Activated T-helper 17 cell treated with anti-CD3 and anti-CD28 coated beads, Interleukin-2, amount 50 U/mL, for 72 hours (primary cell): Measurements from ENCODE around the gene WWOX. TPM values are rescaled to one million over a fixed set of nuclear protein-coding genes. Genes with fewer than 3 reads are reported as not detected.

Experiments
- ATAC-seq: fragments of 150-1000 bp; cut with Tn5 transposase; replicated peaks from 2 replicates; pipeline ENCODE4 v1.10.0; 2021; ENCODE audit warnings: mild to moderate bottlenecking, moderate library complexity
- H3K27ac Mint-ChIP-seq: one replicate; pipeline ENCODE4 v1.8.0; 2022; ENCODE audit warnings: mixed read lengths
- H3K27me3 Mint-ChIP-seq: one replicate; pipeline ENCODE4 v1.8.0; 2022; ENCODE audit warnings: mixed read lengths
- H3K36me3 Mint-ChIP-seq: one replicate; pipeline ENCODE4 v1.8.0; 2022; ENCODE audit warnings: low read depth, mild to moderate bottlenecking, mixed read lengths
- H3K4me1 Mint-ChIP-seq: one replicate; pipeline ENCODE4 v1.8.0; 2022; ENCODE audit warnings: mixed read lengths
- H3K4me3 Mint-ChIP-seq: one replicate; pipeline ENCODE4 v1.8.0; 2022; ENCODE audit warnings: mild to moderate bottlenecking, mixed read lengths
- H3K9me3 Mint-ChIP-seq: one replicate; pipeline ENCODE4 v1.8.0; 2022; ENCODE audit warnings: mixed read lengths
- total RNA-seq, 2 donors: library from RNA; stranded (reverse); gene quantifications; one replicate each; pipeline ENCODE4 v1.2.3, GENCODE V29; 2022

The WWOX gene
- total RNA-seq, 2 donors from 2014 or later: 9.4 to 16.5 TPM

- H3K4me3 Mint-ChIP-seq: no peak overlapping the region
- ATAC-seq: no peak
- H3K4me1 Mint-ChIP-seq: no peaks in the 10 kb centered on the region
- no peaks in the 10 kb centered on the region for H3K36me3 Mint-ChIP-seq
- no peak overlapping the region for H3K27ac Mint-ChIP-seq
- no peaks in the 10 kb centered on the region for H3K27me3 Mint-ChIP-seq
- no peaks in the 10 kb centered on the region for H3K9me3 Mint-ChIP-seq
These were observed 1032.0 kb downstream of the WWOX start for GRCh38 chr16:79131321-79132075.

DNA sequence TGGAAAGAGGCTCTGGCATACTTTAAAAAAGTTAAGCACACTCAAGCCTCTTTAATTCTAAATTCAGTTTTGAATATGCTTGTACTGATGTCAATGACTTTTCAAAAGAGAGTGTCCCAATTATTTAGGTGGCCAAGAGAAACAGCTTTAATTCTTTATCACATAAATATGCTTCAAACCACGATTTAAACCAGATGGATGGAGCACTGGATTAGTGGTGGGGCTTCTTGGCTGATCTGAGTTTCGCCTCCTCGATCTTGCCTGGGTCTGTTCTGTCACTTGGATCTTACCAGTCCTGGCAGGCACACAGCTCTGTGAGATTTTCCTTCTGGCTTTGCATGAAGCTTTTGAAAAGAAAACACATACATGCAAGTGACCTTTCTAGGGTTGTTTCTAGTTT, 1033.2 kb downstream of the WWOX start:
- no peak for ATAC-seq
- Mint-ChIP-seq H3K9me3 (no peaks in the 10 kb centered on the region), H3K27ac (no peak overlapping the region), H3K36me3 (no peaks in the 10 kb centered on the region), H3K27me3 (no peaks in the 10 kb centered on the region), H3K4me3 (no peak overlapping the region), H3K4me1 (no peaks in the 10 kb centered on the region)

DNA sequence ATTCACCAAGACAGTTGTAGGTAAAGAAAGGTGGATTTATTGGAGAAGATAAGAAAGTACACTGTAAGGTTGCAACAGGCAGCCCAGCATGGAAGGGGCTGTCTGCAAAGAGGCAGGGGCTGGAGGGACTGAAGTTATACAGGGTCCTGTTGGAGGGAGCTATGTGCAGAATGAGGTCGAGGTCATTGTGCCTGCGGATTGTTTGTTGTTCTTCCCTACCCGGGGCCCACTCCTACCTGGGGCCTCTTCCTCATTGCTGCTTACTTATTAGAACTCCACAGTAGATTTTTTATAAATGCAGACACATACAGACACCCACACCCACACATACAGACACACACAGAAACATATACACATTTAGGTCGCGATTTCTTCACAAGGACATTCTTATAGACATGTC, 1034.8 kb downstream of the WWOX start:
- Mint-ChIP-seq H3K9me3 (no peaks in the 10 kb centered on the region), H3K36me3 (no peaks in the 10 kb centered on the region)
- no peak for ATAC-seq

GRCh38 chr16:79136955-79137354, 1037.5 kb downstream of the WWOX start:
- H3K4me1 Mint-ChIP-seq: no peaks in the 10 kb centered on the region
- H3K9me3 Mint-ChIP-seq: no peaks in the 10 kb centered on the region
- ATAC-seq: no peak
- no peak overlapping the region for H3K4me3 Mint-ChIP-seq
- no peaks in the 10 kb centered on the region for H3K36me3 Mint-ChIP-seq
- H3K27ac Mint-ChIP-seq: no peak overlapping the region
- no peaks in the 10 kb centered on the region for H3K27me3 Mint-ChIP-seq

More for the DNA sequence above, 1034.8 kb downstream of the WWOX start:
- H3K27me3 Mint-ChIP-seq: no peaks in the 10 kb centered on the region
- H3K4me1 Mint-ChIP-seq: no peaks in the 10 kb centered on the region
- H3K27ac Mint-ChIP-seq: peak overlapping the region; percentile 19
- H3K4me3 Mint-ChIP-seq: no peak overlapping the region

DNA sequence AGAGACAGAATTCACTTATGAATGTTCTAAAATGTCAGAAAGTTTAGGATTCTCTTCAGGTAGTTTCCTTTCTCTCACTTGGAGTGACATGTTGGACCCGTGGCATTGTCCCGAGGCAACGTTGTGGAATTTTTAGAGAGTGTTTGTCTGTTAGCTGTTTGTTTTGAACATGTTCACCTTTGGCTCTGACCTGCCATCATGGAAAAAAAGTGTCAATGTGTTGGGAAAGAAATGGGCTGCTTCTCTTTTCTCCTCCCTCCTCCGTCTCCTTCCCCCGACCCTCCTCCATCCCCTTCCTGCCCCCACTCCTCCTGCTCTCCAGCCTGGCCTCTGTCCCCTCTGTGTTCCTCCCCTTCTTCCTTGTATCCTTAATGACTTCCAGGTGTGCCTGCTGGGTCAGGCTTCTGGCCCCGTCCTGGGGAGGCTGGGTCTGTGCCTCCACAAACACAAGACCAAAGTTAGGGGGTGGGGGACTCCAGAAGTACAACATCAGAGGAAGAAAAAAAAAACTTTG, 1038.0 kb downstream of the WWOX start:
- no peak for ATAC-seq

DNA sequence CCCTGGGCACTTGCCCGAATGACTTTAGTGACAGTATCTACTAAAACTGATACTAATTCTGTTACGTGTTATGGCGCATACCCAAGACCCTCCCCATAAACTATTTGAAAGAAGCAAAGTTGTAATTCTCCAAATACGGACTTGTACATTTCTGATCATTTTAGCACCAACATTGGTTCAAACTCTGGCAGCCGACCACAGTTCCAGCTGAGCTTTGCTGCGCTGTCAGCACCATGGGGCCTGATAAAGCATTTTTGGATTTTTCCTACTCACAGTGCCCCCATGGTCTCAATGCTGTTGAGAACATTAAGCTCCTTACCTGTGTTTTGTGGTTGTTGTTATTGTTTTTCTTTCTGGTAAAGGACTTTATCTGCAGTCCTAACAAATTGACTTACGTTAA, 1040.3 kb downstream of the WWOX start:
- H3K9me3 Mint-ChIP-seq: no peaks in the 10 kb centered on the region
- H3K27me3 Mint-ChIP-seq: no peaks in the 10 kb centered on the region
- no peak overlapping the region for H3K4me3 Mint-ChIP-seq
- no peak for ATAC-seq
- H3K36me3 Mint-ChIP-seq: no peaks in the 10 kb centered on the region
- no peaks in the 10 kb centered on the region for H3K4me1 Mint-ChIP-seq
- no peak overlapping the region for H3K27ac Mint-ChIP-seq

More for the DNA sequence above, 1038.0 kb downstream of the WWOX start:
- Mint-ChIP-seq H3K27ac (no peak overlapping the region), H3K4me3 (no peak overlapping the region), H3K36me3 (no peaks in the 10 kb centered on the region), H3K27me3 (no peaks in the 10 kb centered on the region), H3K4me1 (no peaks in the 10 kb centered on the region), H3K9me3 (no peaks in the 10 kb centered on the region)

- Mint-ChIP-seq H3K4me1 (no peaks in the 10 kb centered on the region), H3K4me3 (no peak overlapping the region), H3K27me3 (no peaks in the 10 kb centered on the region)
These were observed 1043.6 kb downstream of the WWOX start for GRCh38 chr16:79143026-79143425.

GRCh38 chr16:79150151-79150550, 1050.7 kb downstream of the WWOX start:
- Mint-ChIP-seq H3K27ac (no peak overlapping the region), H3K4me3 (no peak overlapping the region), H3K36me3 (no peaks in the 10 kb centered on the region), H3K9me3 (no peaks in the 10 kb centered on the region), H3K4me1 (no peaks in the 10 kb centered on the region), H3K27me3 (no peaks in the 10 kb centered on the region)
- ATAC-seq: no peak

More at GRCh38 chr16:79143026-79143425, 1043.6 kb downstream of the WWOX start:
- no peaks in the 10 kb centered on the region for H3K36me3 Mint-ChIP-seq
- no peak for ATAC-seq
- H3K9me3 Mint-ChIP-seq: no peaks in the 10 kb centered on the region
- no peak overlapping the region for H3K27ac Mint-ChIP-seq

GRCh38 chr16:79150632-79151310, 1051.3 kb downstream of the WWOX start:
- H3K4me1 Mint-ChIP-seq: no peaks in the 10 kb centered on the region
- H3K9me3 Mint-ChIP-seq: no peaks in the 10 kb centered on the region
- no peaks in the 10 kb centered on the region for H3K27me3 Mint-ChIP-seq
- peak; percentile 50 for ATAC-seq
- H3K4me3 Mint-ChIP-seq: peak overlapping the region; percentile 32
- peak overlapping the region; percentile 53 for H3K27ac Mint-ChIP-seq
- no peaks in the 10 kb centered on the region for H3K36me3 Mint-ChIP-seq

DNA sequence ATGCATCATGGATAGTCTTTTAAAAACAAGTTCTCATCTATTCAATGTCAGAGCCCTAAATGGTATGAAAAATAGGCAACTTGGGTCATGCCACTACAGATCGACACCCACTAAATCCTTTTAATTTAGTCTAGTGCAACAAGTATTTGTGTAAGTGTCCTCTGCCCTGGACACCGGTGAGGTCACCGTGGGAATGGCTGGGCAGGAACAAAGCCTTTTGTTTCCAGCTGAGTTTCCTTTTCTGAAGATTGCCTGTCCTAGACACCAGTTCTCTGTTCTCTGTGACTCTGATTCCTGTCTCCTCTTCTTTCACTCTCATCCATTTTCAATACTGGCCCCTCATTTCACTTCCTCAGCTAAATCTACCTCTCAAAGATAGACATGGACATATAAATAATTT, 1054.6 kb downstream of the WWOX start:
- no peaks in the 10 kb centered on the region for H3K36me3 Mint-ChIP-seq
- no peak overlapping the region for H3K27ac Mint-ChIP-seq
- no peaks in the 10 kb centered on the region for H3K27me3 Mint-ChIP-seq
- ATAC-seq: no peak
- no peaks in the 10 kb centered on the region for H3K9me3 Mint-ChIP-seq
- H3K4me3 Mint-ChIP-seq: no peak overlapping the region
- peaks cover 17% of the 10 kb centered on the region for H3K4me1 Mint-ChIP-seq

DNA sequence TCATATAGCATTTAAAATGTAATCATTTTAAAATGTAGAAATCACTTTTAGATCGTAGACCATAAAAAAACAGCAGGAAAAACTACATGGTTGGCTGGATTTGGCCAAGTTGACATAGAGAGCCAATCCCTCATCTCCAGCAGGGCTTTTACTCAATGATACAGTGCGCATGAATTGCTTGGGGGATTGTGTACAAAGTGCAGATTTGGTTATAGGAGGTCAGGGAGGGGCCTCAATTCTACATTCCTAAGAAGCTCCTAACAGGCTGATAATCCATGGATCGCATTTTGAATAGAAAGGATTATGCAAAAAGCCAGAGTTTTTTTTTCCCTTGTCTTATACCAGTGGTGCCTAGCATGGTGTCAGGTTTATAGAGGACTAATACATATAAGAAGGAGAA, 1056.0 kb downstream of the WWOX start:
- no peaks in the 10 kb centered on the region for H3K27me3 Mint-ChIP-seq
- no peaks in the 10 kb centered on the region for H3K36me3 Mint-ChIP-seq
- H3K4me3 Mint-ChIP-seq: no peak overlapping the region
- no peaks in the 10 kb centered on the region for H3K9me3 Mint-ChIP-seq
- no peak overlapping the region for H3K27ac Mint-ChIP-seq
- H3K4me1 Mint-ChIP-seq: peaks cover 17% of the 10 kb centered on the region
- ATAC-seq: no peak

DNA sequence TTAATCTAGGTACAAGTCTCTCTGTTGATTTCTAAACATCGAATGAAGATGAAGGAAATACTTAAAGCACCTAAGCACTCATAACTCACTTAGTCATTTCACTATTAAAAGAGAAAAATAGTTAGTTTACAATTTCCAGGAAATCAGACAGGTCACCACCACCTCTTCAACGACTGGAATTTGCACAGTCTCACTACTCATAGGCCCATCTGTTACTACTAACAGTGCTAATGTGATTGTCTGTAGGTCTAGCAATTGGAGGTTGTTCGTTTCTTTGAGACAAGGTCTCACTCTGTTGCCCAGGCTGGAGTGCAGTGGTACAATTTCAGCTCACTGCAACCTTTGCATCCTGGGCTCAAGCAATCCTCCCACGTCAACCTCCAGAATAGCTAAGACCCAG, 1056.5 kb downstream of the WWOX start:
- no peaks in the 10 kb centered on the region for H3K9me3 Mint-ChIP-seq
- H3K27ac Mint-ChIP-seq: no peak overlapping the region
- peak overlapping the region; percentile 43 for H3K4me3 Mint-ChIP-seq
- H3K4me1 Mint-ChIP-seq: peaks cover 17% of the 10 kb centered on the region
- no peaks in the 10 kb centered on the region for H3K27me3 Mint-ChIP-seq
- ATAC-seq: peak; percentile 85
- no peaks in the 10 kb centered on the region for H3K36me3 Mint-ChIP-seq

GRCh38 chr16:79156761-79157160, 1057.3 kb downstream of the WWOX start:
- Mint-ChIP-seq H3K27me3 (no peaks in the 10 kb centered on the region), H3K9me3 (no peaks in the 10 kb centered on the region), H3K27ac (peak overlapping the region; percentile 84), H3K36me3 (no peaks in the 10 kb centered on the region), H3K4me1 (peaks cover 17% of the 10 kb centered on the region), H3K4me3 (peak overlapping the region; percentile 43)
- no peak for ATAC-seq

DNA sequence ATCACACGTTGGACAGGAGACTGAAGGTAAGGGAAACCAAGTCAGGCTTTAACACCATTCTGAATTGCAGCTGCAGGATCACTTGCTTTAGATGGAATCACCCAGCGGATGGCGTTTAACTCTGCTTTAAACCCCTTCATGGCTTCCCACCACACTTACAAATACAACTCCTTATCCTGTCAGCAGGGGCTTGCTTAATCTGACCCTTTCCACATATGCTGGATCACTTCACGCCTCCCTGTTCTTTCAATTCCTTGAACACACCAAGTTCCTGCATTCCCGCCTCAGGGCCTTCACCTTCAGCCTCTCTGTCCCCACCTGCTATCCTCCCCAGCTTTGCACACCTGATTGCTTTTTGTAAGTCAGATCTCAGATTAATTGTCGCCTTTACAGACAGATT, 1058.9 kb downstream of the WWOX start:
- no peak for ATAC-seq
- Mint-ChIP-seq H3K36me3 (no peaks in the 10 kb centered on the region), H3K4me3 (no peak overlapping the region), H3K27me3 (no peaks in the 10 kb centered on the region), H3K9me3 (no peaks in the 10 kb centered on the region), H3K27ac (no peak overlapping the region), H3K4me1 (peaks cover 22% of the 10 kb centered on the region)
